Measurements from ENCODE around the gene GP9.

GP9 gene

DNA sequence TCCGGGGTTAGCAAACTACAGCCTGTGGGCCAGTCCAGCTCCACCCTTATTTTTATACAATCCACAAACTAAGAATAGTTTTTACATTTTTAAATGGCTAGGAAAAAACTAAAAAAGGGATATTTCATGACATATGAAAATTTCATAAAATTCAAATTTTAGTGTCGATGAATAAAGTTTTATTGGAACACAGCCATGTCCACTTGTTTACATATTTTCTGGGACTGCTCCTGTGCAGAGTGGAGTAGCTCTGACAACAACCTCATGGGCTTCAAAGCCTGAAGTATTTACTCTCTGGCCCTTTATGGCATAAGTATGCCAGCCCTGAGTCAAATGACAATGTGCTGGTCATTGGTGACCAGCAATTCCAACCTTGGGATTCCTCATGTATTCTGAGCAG is 42.3 kb upstream of the GP9 start:
- peaks cover 5% of the 10 kb centered on the region; the same call in 1 of the 2 replicates for H3K27me3 ChIP-seq (ENCODE audit: low read depth, low read length)
- no peaks in the 10 kb centered on the region for H4K20me1 ChIP-seq (ENCODE audit: insufficient read depth, low read length)
- H3K4me1 ChIP-seq (ENCODE audit: low read length) = peaks cover 15% of the 10 kb centered on the region
- no peaks in the 10 kb centered on the region for H3K9me3 ChIP-seq (ENCODE audit: insufficient read depth, low read length)
- no peak overlapping the region for H3K9ac ChIP-seq (ENCODE audit: low read length)
- no peaks in the 10 kb centered on the region for H3K36me3 ChIP-seq (replicated peaks; ENCODE audit: low read depth, low read length)
- no peaks in the 10 kb centered on the region for H3K79me2 ChIP-seq (ENCODE audit: low read length)
- no peak overlapping the region for H3K27ac ChIP-seq (ENCODE audit: low read length)
- no peak overlapping the region for H3K4me2 ChIP-seq (ENCODE audit: low read length)
- H2AFZ ChIP-seq (ENCODE audit: low read depth, low read length) = no peak overlapping the region
- TF ChIP-seq, protein P1, sequence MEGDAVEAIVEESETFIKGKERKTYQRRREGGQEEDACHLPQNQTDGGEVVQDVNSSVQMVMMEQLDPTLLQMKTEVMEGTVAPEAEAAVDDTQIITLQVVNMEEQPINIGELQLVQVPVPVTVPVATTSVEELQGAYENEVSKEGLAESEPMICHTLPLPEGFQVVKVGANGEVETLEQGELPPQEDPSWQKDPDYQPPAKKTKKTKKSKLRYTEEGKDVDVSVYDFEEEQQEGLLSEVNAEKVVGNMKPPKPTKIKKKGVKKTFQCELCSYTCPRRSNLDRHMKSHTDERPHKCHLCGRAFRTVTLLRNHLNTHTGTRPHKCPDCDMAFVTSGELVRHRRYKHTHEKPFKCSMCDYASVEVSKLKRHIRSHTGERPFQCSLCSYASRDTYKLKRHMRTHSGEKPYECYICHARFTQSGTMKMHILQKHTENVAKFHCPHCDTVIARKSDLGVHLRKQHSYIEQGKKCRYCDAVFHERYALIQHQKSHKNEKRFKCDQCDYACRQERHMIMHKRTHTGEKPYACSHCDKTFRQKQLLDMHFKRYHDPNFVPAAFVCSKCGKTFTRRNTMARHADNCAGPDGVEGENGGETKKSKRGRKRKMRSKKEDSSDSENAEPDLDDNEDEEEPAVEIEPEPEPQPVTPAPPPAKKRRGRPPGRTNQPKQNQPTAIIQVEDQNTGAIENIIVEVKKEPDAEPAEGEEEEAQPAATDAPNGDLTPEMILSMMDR (IDR thresholded peaks at IDR 0.05; ENCODE audit: low read depth, low read length) = no peak
- TF ChIP-seq EZH2phosphoT487 (IDR thresholded peaks at IDR 0.05; ENCODE audit: low read depth) = no peak
- H3K4me3 ChIP-seq (ENCODE audit: low read length) = no peak overlapping the region

DNA sequence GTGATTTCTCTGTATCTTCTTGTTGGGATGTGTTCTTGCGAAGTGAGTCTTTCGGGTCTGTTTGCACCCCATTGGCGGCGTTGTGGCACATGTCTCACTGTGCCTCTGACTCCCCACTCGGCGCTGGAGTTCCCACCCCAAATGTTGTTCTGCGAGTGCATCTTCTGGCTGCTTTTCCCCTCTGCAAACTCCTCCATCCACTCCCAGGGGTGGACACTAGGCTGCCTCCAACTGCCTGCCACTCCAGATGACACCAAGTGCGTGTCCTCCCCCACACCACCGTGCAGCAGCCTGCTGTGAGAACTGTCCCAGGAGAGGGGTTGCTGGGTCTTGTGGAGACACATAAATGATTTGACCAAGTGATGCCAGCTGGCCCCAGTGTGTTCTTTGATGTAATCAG is 41.8 kb upstream of the GP9 start:
- no peak overlapping the region for H2AFZ ChIP-seq (ENCODE audit: low read depth, low read length)
- no peaks in the 10 kb centered on the region for H4K20me1 ChIP-seq (ENCODE audit: insufficient read depth, low read length)
- H3K27ac ChIP-seq (ENCODE audit: low read length) = no peak overlapping the region
- H3K27me3 ChIP-seq (ENCODE audit: low read depth, low read length) = peaks cover 7% of the 10 kb centered on the region
- peaks cover 15% of the 10 kb centered on the region for H3K4me1 ChIP-seq (ENCODE audit: low read length)
- H3K4me2 ChIP-seq (ENCODE audit: low read length) = no peak overlapping the region
- no peak overlapping the region for H3K9ac ChIP-seq (ENCODE audit: low read length)
- H3K9me3 ChIP-seq (ENCODE audit: insufficient read depth, low read length) = no peaks in the 10 kb centered on the region
- TF ChIP-seq, protein P1 (IDR thresholded peaks at IDR 0.05; ENCODE audit: low read depth, low read length) = no peak
- no peak for TF ChIP-seq EZH2phosphoT487 (IDR thresholded peaks at IDR 0.05; ENCODE audit: low read depth)
- no peaks in the 10 kb centered on the region for H3K36me3 ChIP-seq (replicated peaks; ENCODE audit: low read depth, low read length)
- H3K4me3 ChIP-seq (ENCODE audit: low read length) = no peak overlapping the region
- no peaks in the 10 kb centered on the region for H3K79me2 ChIP-seq (ENCODE audit: low read length)

DNA sequence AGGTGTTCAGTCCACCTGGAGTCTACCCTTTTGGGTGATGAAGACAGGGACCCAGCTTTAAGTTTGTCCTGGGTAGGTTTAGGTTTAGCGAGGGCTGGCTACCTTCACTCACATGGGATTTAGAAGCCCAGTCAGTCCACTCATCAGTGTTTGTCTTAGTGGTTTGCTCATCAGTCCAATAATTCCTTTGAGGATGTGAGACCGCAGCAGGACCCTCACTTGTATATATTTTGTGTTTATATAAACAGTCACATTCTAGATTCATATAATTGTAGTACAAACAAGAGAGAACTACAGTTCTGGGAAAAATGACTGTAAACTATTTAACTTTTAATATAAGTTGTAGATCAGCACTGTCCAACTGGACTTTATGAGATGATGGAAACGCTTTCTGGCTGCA is 41.3 kb upstream of the GP9 start:
- Histone ChIP-seq H3K4me2 (ENCODE audit: low read length) (no peak overlapping the region), H3K4me1 (ENCODE audit: low read length) (peaks cover 15% of the 10 kb centered on the region), H3K36me3 (replicated peaks; ENCODE audit: low read depth, low read length) (no peaks in the 10 kb centered on the region), H3K27ac (ENCODE audit: low read length) (no peak overlapping the region), H3K27me3 (ENCODE audit: low read depth, low read length) (peaks cover 7% of the 10 kb centered on the region), H3K79me2 (ENCODE audit: low read length) (no peaks in the 10 kb centered on the region), H3K9me3 (ENCODE audit: insufficient read depth, low read length) (no peaks in the 10 kb centered on the region), H3K9ac (ENCODE audit: low read length) (no peak overlapping the region), H2AFZ (ENCODE audit: low read depth, low read length) (no peak overlapping the region), H4K20me1 (ENCODE audit: insufficient read depth, low read length) (no peaks in the 10 kb centered on the region), H3K4me3 (ENCODE audit: low read length) (no peak overlapping the region)
- TF ChIP-seq, protein P1 (IDR thresholded peaks at IDR 0.05; ENCODE audit: low read depth, low read length) = no peak
- no peak for TF ChIP-seq EZH2phosphoT487 (IDR thresholded peaks at IDR 0.05; ENCODE audit: low read depth)

DNA sequence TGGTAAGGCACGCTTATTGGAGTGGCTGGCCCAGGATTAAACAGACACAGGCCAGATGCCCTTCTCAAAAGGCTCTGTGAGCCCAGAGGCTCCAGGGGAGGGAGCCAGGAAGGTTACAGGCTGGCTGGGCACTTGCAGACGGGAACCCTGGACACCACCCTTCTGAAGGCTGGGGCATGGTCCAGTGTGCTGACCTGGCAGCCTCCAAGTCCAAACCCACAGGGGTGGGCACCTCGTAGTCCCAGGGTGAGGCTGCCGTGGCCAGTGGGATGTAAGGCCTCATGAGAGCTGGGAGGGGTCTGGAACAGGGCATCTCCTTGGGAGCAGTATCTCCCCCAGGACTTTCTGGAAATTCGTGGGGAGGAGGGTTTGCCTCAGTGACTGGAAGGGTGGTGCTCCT is 39.9 kb upstream of the GP9 start:
- Histone ChIP-seq H3K4me2 (ENCODE audit: low read length) (no peak overlapping the region), H2AFZ (ENCODE audit: low read depth, low read length) (no peak overlapping the region), H3K4me3 (ENCODE audit: low read length) (no peak overlapping the region), H4K20me1 (ENCODE audit: insufficient read depth, low read length) (no peaks in the 10 kb centered on the region), H3K9ac (ENCODE audit: low read length) (no peak overlapping the region), H3K4me1 (ENCODE audit: low read length) (peaks cover 14% of the 10 kb centered on the region), H3K27ac (ENCODE audit: low read length) (no peak overlapping the region), H3K9me3 (ENCODE audit: insufficient read depth, low read length) (no peaks in the 10 kb centered on the region), H3K36me3 (replicated peaks; ENCODE audit: low read depth, low read length) (no peaks in the 10 kb centered on the region), H3K79me2 (ENCODE audit: low read length) (no peaks in the 10 kb centered on the region), H3K27me3 (ENCODE audit: low read depth, low read length) (peaks cover 7% of the 10 kb centered on the region)
- TF ChIP-seq, protein P1 (IDR thresholded peaks at IDR 0.05; ENCODE audit: low read depth, low read length) = no peak
- no peak for TF ChIP-seq EZH2phosphoT487 (IDR thresholded peaks at IDR 0.05; ENCODE audit: low read depth)

All from OCI-LY3 (cell line).